ENCODE results near the gene PPFIA3.

DNA sequence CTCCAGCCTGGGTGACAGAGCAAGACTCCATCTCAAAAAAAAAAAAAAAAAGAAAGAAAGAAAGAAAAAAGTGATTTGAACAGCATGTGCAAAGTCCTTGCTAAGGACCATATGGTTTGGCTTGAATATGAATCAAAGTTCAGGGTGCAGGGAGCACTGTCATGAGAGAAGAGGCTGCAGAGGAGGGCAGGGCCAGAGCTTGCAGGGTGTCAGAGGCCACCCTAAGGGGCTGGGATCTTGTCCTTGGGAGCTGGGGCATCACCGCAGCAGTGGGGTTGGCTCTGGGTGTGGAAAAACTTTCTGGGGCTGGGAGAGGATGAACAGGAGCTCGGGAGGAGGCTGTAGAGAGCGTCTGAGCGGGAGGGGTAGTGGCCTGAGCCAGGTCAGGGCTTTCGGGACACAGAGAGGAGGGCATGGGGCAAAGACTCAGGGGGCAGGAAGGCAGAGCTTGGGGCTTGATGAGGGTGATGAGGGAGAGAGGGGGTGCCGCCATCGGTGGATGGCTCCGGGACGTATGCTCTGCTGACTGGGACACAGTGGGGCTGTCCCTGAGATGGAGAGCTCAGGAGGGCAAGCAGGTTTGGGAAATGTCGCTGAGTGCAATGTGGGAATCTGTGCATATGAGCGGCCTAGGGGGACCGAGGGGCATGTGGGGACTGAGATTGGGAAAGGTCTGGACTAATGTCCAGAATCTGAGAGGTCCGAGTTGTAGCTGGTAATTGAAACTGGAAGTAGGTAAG, 41.3 kb downstream of the PPFIA3 start:
- TF ChIP-seq CTCF (conservative IDR thresholded peaks at IDR 0.05) (no peak), EZH2 (IDR thresholded peaks at IDR 0.05; ENCODE audit: low read depth) (no peak)
